A673 (cell line): Measurements from ENCODE around the gene KREMEN1.

Source experiments
- EZH2 ChIP-seq: fragments of 200-600 bp; sonication (generic); IDR thresholded peaks from 2 replicates; pipeline ENCODE4 v1.6.1; 2017; ENCODE audit warnings: borderline replicate concordance, low read depth, mild to moderate bottlenecking, mixed read lengths, antibody characterized with exemption, low read length; ENCODE audit not compliant: poor library complexity, severe bottlenecking
- TF ChIP-seq, protein P1 (sequence below): fragments of 300-800, 200-600 bp; sonication (generic); conservative IDR thresholded peaks from 2 replicates; pipeline ENCODE4 v1.5.1; 2017; ENCODE audit warnings: low read depth, mild to moderate bottlenecking, antibody characterized with exemption, low read length, moderate library complexity, mixed read lengths

DNA sequence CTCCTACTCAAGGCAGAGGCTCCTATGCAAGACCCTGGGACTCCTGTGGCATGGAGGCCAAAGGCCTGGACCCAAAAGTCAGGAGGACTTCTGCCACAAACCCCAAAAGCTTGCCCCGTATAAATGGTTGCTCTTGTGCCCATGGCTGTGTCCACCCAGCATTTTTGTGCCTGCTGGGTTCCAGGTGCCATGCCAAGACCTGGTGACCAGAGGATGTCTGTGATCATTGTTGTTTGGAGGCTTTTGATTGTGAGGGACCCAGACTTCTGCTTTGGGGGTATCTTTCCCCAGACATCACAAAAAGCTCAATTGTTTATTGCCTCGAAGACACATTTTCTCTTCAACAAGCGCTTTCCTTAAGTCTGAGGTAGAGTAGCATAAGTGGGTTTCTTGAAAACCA is 46.3 kb upstream of the KREMEN1 start:
- TF ChIP-seq, protein P1, sequence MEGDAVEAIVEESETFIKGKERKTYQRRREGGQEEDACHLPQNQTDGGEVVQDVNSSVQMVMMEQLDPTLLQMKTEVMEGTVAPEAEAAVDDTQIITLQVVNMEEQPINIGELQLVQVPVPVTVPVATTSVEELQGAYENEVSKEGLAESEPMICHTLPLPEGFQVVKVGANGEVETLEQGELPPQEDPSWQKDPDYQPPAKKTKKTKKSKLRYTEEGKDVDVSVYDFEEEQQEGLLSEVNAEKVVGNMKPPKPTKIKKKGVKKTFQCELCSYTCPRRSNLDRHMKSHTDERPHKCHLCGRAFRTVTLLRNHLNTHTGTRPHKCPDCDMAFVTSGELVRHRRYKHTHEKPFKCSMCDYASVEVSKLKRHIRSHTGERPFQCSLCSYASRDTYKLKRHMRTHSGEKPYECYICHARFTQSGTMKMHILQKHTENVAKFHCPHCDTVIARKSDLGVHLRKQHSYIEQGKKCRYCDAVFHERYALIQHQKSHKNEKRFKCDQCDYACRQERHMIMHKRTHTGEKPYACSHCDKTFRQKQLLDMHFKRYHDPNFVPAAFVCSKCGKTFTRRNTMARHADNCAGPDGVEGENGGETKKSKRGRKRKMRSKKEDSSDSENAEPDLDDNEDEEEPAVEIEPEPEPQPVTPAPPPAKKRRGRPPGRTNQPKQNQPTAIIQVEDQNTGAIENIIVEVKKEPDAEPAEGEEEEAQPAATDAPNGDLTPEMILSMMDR, result no peak
- no peak for TF ChIP-seq EZH2
